Psoas muscle (tissue), 8 donors: Measurements from ENCODE around the gene UBAC2. TPM values are rescaled to one million over a fixed set of nuclear protein-coding genes. Genes with fewer than 3 reads are reported as not detected.
A peak's percentile ranks its signal among the peaks of the same experiment; 100 is the strongest.

ENCODE experiments used
- ATAC-seq, 4 donors: fragments of 200-7000 bp; cut with Tn5 transposase; one replicate each; pipeline ENCODE4 v1.9.1; 2020; ENCODE audit warnings: moderate library complexity in 3 of 4, mild to moderate bottlenecking in 2 of 4
- DNase-seq, 2 donors: peaks; one replicate each; pipeline ENCODE4 v3.0.0-alpha.2; 2020
- H3K27ac ChIP-seq: fragments of 200-600 bp; one replicate; pipeline ENCODE4 v1.8.0; 2022
- H3K27me3 ChIP-seq, 3 donors: fragments of 200-600 bp in 1 of 3; one replicate each; pipeline versions ENCODE4 v1.6.1 to v1.8.0; 2013 to 2022; ENCODE audit warnings: low read length in 2 of 3, mild to moderate bottlenecking in 2 of 3, moderate library complexity in 1 of 3; ENCODE audit not compliant: insufficient read depth in 3 of 3
- H3K36me3 ChIP-seq, 2 donors: fragments of 200-600 bp in 1 of 2; one replicate each; pipeline versions ENCODE4 v1.6.1 to v1.8.0; 2013 to 2022; ENCODE audit warnings: low read depth in 1 of 2, mild to moderate bottlenecking in 1 of 2, moderate library complexity in 1 of 2; ENCODE audit not compliant: insufficient read depth in 1 of 2
- H3K4me1 ChIP-seq: fragments of 200-600 bp; one replicate; pipeline ENCODE4 v1.8.0; 2022
- H3K4me3 ChIP-seq: fragments of 200-600 bp; one replicate; pipeline ENCODE4 v1.8.0; 2022; ENCODE audit warnings: mild to moderate bottlenecking
- H3K9me3 ChIP-seq: fragments of 200-600 bp; one replicate; pipeline ENCODE4 v1.8.0; 2022
- WGBS, 3 donors: extraction: QIAGEN DNeasy Blood & Tissue Kit; methylation state at CpG; one replicate each; pipeline versions ENCODE4 v1.1.6 to v1.1.7; 2013; 5-methylcytosine and 5-hydroxymethylcytosine counted together
- intact Hi-C, 2 donors: fragments of 100-400 bp; cut with DNase I; formaldehyde crosslinking; loops; one replicate each; pipeline versions ENCODE4 v1.11.0 to v1.14.2; 2022
- polyA plus RNA-seq, 3 donors: library from polyadenylated mRNA; stranded (reverse); fragments of 200-250 nt; gene quantifications; one replicate each; pipeline ENCODE4 v1.2.3, GENCODE V29; 2013
- total RNA-seq, 4 donors: library from RNA; stranded (reverse); fragmentation: NEBNext Ultra II Directional in 2 of 4; extraction: Animal tissue kit (Norgen Biotek cat#: 25700) in 2 of 4; gene quantifications; one replicate each; pipeline versions ENCODE4 v1.2.1 to v1.2.4, GENCODE V29; 2021 to 2023
- TF ChIP-seq, protein P1 (sequence below): fragments of 200-600 bp; IDR thresholded peaks from one replicate; pipeline ENCODE4 v1.8.0; 2022; ENCODE audit warnings: antibody characterized with exemption
- donor health status: healthy with polysubstance abuse.
- donor health status: DM: no; HTN: no; CAD: no; lungs with moderate emphysema.
- donor health status: Bipolar disorder and iron deficiency.
- donor health status: healthy.
- donor health status: DM: yes; HTN: yes; CAD: no.
- donor health status: DM: no; HTN: no; CAD: no.
- donor health status: DM: no; HTN: no; CAD: no.
- donor health status: DM: yes; HTN: yes; CAD: no.

UBAC2 gene
- total and polyA plus RNA-seq, 7 donors = 54.1 to 97.1 (median 71.7) TPM

DNA sequence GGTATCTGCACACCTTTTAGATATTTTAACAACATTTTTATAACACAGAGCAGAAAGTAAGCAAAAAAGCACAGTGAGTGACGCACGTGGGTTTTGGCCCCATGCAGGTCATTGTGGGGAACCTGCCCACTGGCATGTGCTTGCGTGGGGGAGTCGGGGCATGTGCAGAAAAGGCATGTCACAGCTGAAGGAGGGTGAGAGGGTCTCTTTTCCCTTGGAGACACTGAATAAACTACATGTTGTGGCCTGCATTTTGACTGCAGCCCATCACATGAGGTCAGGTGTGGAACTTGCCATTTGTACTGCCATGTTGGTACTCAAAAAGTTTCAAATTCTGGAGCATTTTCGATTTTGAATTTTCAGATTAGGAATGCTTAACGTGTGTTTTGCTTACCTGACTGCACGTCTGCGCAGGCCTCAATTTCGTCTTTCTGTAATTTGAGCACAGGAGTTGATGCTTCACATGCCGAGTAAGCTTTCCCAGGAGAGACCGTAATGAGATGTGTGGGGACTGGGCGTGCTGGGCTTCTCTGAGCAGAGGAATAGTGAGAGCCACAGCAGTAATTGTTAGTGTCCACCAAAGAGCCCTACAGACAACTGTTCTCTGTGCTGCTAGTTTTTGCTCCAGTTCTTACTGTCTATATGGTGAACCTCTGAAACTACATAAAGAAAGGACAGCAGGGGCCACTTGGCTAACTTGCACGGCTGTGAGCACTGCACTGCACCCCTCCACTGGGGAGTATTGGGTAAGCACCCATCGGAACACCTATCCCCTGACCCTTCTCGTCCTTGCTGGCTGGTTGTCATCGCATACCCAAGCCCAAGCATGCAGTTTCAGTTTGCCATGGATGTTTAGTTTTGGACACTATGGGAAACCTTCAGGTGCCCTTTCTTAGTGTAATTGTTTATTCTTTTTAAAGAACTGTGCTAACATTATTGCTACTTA lies 179.5 kb downstream of the UBAC2 start:
- Histone ChIP-seq H3K27me3 (no peaks in the 10 kb centered on the region), H3K27ac (no peak overlapping the region), H3K4me1 (no peaks in the 10 kb centered on the region), H3K9me3 (no peaks in the 10 kb centered on the region), H3K4me3 (no peak overlapping the region), H3K36me3 (peaks cover 0 to 55% of the 10 kb centered on the region in 2 donors)
- no peak for DNase-seq
- intact Hi-C loops = no loop called here
- WGBS, 3 donors = 85 to 89% (median 88%) methylated on average over 16 of the region's 16 CpGs
- TF ChIP-seq, protein P1, sequence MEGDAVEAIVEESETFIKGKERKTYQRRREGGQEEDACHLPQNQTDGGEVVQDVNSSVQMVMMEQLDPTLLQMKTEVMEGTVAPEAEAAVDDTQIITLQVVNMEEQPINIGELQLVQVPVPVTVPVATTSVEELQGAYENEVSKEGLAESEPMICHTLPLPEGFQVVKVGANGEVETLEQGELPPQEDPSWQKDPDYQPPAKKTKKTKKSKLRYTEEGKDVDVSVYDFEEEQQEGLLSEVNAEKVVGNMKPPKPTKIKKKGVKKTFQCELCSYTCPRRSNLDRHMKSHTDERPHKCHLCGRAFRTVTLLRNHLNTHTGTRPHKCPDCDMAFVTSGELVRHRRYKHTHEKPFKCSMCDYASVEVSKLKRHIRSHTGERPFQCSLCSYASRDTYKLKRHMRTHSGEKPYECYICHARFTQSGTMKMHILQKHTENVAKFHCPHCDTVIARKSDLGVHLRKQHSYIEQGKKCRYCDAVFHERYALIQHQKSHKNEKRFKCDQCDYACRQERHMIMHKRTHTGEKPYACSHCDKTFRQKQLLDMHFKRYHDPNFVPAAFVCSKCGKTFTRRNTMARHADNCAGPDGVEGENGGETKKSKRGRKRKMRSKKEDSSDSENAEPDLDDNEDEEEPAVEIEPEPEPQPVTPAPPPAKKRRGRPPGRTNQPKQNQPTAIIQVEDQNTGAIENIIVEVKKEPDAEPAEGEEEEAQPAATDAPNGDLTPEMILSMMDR = no peak
- ATAC-seq = no peak

DNA sequence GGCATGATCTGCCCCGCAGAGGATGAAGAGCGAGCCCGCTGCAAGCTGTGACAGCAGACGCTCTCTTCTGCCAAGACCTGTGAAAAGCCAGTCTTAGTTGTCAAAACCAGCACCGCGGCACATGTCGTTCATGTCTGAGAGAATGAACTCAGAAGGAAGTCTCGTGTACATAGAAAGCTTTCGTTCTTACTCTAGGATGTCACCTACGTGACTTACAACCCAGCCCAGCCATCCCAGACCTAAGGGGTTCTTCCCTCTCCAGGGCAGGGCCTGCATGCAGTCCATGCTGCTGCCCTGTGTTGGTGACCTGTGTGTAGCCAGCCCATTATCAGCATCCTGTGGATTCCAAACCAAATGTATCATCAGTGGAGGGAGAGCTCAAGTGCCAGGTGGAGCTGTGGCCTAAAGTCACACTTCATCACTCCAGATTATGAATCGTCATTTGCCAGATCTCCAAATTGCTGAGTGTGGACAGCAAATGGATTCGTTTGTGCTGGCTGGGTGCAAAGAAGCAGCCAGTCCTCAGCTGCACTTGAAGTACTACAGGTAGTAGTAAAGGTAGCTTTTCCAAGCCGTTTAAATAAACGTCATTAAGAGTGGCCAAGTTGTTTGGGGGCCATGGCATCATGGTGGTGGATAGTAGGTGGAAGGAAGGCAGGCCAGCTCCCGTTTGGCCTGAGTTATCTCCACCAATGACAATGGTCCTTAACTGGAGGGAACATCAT lies 180.4 kb downstream of the UBAC2 start:
- H3K36me3 ChIP-seq = peaks cover 0 to 62% of the 10 kb centered on the region in 2 donors
- ATAC-seq = no peak
- DNase-seq = no peak

DNA sequence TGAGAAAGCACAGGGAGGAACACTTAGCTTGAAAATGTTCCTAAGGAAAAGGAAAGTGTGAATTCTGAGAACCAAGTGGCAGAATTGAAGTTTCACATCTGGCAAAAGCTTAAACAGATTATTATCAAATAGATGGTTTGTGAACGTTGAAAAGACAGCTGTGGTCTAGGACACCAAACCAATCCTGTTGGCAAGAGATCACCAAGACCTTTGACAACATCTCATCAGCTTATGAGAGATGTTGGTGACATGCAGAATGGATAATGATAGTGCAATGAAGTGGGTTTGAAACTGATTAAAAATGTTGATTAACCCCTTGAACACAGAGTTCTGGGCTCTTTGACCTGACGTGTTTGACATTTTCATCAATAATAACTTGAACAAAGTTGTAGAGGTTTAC lies 181.1 kb downstream of the UBAC2 start:
- H3K9me3 ChIP-seq = no peaks in the 10 kb centered on the region
- no peak overlapping the region for H3K4me3 ChIP-seq
- peaks cover 3 to 61% of the 10 kb centered on the region in 2 donors for H3K36me3 ChIP-seq
- WGBS, 3 donors = 74 to 88% (median 75%) methylated on average over 2 of the region's 2 CpGs
- no peak for DNase-seq
- no peak overlapping the region for H3K27ac ChIP-seq
- intact Hi-C loops = no loop called here
- no peaks in the 10 kb centered on the region for H3K4me1 ChIP-seq
- TF ChIP-seq, protein P1 = no peak
- H3K27me3 ChIP-seq = no peaks in the 10 kb centered on the region
- ATAC-seq = no peak

More for the DNA sequence above, 180.4 kb downstream of the UBAC2 start:
- intact Hi-C loops = no loop called here
- TF ChIP-seq, protein P1 = no peak
- H3K27me3 ChIP-seq = no peaks in the 10 kb centered on the region
- no peak overlapping the region for H3K4me3 ChIP-seq
- H3K9me3 ChIP-seq = no peaks in the 10 kb centered on the region
- H3K4me1 ChIP-seq = no peaks in the 10 kb centered on the region
- WGBS, 3 donors = 75 to 90% (median 84%) methylated on average over 15 of the region's 15 CpGs
- H3K27ac ChIP-seq = no peak overlapping the region

DNA sequence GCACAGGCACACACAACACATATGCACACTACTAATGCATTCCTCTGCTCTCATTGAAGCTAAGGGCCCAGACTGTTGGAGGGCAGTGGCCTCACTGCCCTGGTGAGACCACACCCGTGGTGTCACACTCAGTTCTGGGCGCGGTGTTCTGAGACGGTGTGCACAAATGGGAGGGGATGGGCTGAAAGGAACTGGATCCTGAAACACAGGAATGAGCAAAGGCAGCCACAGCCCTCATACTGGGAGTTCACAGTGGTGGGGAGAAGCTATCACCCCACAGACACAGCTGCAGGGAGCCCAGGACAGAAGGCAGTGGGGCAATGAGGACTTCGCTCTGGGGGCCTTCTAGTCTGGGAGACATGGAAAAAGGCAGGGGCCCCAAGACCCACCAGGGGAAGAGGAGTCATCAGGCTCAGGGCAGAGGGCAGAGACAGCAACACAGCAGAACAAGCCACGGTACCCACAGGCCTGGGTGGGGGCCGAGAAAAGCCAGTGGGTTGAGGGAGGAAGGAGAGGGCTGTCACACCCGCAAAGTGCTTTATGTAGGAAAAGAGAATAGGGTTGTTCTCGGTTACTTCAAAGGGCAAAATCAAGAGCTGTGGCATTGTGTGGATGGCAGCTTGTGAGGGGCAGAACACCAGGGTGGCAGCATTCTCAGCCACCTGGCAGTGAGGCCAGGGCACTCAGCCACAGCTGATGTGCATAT lies 181.9 kb downstream of the UBAC2 start:
- Histone ChIP-seq H3K4me3 (no peak overlapping the region), H3K27me3 (no peaks in the 10 kb centered on the region), H3K9me3 (no peaks in the 10 kb centered on the region), H3K36me3 (peaks cover 3 to 61% of the 10 kb centered on the region in 2 donors), H3K4me1 (no peaks in the 10 kb centered on the region), H3K27ac (no peak overlapping the region)
- 87 to 93% (median 88%) methylated on average over 9 of the region's 9 CpGs for WGBS, 3 donors
- TF ChIP-seq, protein P1 = no peak
- ATAC-seq = peak in 1 of 4 donors; percentile 5
- intact Hi-C loops = no loop called here
- DNase-seq = no peak
